GM18508 (cell line): ENCODE data around the gene OTOG.

ENCODE experiments used
- ATAC-seq: cut with Tn5 transposase; IDR thresholded peaks from one replicate; pipeline ENCODE4 v1.9.1; 2021; ENCODE audit warnings: moderate number of reproducible peaks; ENCODE audit not compliant: insufficient read depth, unreplicated experiment

OTOG gene

DNA sequence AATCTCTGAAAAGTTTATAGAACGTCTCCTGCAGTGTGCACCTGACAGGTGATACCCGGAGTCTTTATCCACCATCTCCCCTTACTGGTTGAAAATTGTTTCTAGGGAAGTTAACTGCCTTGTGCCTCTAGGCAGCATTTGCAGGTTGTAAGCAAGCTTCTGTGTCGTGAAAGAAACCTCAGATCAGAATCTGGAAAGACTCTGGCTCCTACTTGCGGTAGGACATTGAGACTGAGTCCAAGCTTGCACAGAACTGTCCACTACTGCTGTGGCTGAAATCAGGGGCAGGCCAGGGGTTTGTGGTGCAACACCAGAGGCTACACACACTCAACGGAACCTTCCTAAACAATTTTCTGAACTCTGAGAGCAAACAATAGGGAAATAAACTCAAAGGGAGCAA lies 137.5 kb downstream of the OTOG start:
- ATAC-seq, result no peak

DNA sequence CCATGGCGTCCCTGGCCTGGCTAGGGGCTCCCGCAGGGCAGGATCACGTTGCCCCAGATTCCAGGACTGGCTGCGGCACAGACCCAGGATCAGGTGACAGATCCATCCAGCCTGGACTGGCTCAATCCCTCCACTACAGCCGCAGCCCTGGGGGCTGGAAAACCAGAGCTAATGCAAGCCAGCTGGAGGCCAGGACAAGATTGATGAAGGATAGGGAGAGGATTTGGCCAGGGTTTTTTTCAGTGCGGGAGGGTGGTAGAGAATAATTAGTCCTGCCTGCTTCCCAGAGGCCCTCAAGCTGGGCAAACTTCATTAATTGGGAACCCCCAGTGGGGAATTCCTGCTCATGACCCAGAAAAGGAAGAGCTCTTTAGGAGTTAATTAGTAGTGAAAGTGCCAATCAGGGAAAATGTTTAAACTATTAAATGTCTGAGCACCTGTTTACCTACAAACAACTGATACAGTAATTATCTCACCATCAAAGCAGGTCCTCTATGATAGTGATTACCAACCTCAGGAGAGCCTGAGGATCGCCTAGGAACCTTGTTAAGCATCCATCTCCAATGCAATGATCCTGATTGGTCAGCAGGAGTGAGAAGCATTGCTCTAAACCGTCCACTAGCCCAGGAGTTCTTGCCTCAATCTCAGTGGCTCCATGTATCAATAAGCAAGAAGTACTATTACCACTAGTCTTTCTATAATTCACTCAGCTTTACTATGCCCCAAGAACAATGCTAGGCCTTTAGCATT lies 139.3 kb downstream of the OTOG start:
- no peak for ATAC-seq

DNA sequence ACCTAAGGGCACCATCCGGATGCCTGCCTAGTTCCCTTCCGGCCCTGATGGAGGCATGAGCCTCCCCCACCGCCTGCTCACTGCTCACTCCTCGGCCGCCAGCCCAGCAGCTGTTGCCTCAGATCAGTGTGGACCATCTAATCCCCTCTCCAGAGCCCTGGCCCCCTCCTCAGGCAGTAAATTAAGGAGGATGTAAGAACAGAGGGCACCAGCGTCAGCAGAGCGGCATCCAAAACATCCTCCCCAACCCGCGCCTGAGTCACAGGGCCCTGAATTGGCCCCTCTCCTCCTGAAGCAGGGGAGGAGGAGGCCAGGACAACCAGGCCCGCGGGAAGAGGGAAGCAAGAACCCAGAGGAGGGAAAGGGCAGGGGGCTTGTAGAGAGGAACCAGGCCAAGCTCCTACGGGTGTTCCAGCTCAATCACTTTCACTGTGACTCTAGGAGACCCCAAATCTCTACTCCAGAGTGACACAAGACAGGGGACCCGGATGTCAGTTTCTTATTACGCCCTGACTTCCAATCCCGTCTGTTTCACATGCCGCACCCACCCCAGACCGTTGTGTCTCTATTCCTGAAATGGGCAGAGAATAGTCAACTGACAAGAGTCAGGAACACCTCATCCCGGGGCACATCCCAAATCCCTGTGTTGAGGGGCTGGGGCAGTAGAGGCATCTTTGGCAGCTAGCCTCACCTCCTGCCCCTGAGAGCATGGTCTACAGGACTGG lies 141.0 kb downstream of the OTOG start:
- ATAC-seq, result no peak

DNA sequence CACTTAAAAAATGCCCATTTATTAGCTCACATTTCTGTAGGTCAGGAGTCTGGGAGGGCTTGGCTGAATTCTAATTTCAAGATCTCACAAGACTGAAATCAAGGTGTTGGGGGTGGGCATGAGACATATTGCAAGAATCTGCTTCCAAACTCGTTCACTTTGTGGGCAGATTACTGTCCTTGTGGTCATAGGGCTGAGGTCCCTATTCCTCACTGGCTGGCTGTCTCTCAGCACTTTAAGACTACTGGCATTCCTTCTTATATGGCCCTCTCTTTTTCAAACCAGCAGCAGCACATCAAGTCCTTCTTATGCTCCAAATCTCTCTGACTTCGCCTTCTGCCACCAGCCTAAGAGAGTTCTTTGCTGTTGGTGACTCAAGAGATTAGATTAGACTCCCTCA lies 144.5 kb downstream of the OTOG start:
- ATAC-seq, result no peak

DNA sequence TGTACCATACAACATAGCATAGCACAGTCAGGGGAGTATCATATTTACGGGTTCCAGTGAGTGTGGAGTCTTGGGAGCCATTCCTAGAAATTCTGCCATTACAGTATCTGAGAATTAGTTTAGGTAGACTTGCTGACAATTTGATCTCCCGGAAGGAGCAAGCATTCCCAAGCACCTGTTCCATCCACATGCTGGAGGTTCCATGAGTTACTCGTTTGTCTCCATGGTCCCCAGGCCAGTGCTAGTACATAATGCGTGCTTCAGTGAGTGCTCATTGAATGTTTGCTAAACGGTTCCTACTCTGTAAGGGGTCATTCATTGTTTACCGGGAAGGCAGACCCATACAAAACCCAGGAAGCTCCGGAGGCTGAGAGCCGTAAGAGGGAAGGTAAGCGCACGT lies 144.9 kb downstream of the OTOG start:
- no peak for ATAC-seq

DNA sequence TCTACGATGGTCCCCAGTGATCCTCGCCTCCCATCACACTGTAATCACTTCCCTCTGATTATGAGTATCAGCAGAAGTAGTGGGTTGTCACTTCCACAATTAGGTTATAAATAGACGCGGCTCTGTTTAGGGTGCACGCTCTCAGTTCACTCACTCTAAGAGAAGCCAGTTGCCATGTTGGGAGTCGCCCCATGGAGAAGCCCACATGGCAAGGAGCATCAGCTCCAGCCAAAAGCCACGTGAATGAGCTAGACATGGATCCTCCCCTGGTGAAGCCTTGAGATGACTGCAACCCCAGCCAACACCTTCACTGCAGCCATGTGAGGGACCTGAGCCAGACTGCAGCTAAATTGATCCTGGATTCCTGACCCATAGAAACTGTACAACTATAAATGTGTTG lies 145.9 kb downstream of the OTOG start:
- ATAC-seq, result no peak

DNA sequence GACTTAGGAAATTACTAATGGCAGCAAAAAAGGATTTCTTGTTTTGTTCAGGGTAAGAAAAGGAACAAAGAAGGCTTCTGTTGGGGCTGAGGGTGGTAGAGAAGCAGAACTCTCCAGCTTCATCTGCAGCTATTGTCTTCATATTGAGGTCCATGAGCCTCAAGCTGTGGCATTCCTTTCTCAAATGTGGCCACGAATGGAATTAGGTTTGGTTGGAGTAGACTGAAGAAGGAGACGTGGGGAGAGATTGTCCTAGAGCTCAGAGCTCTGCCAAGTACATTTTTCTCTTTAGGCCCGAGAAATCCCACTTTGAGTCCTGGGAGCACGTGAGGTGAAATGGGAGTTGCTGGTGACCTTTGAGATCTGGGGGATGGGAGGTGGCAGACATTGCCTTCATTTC lies 146.5 kb downstream of the OTOG start:
- no peak for ATAC-seq

DNA sequence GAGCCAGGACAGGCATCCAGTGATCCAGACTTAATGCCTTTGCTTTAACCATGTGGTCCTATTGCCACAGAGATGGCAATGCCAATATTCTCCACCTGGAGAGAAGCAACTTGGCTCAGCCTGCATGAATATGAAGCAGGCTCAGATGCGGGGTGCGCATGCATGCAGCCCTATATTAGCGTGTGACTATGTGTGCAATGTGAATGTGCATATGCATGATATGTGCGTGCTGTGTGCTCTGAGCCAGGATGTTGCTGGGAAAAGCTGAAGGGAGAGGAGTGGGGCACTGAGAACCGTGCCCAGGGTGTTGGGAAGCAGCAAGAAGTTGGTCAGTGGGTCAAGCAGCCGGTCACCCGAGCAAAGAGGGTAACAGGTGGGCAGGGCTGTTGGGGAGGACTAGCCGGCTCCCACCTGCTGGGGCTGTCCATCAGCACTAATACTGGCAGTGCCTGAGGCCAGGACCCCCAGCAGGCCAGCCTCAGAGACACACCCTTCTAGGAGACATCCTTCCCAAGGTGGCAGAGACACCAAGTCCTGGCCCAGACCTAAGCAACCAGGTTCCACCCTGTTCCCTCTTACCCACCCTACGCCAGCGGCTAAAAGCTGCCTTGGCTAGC lies 147.5 kb downstream of the OTOG start:
- ATAC-seq, result no peak

DNA sequence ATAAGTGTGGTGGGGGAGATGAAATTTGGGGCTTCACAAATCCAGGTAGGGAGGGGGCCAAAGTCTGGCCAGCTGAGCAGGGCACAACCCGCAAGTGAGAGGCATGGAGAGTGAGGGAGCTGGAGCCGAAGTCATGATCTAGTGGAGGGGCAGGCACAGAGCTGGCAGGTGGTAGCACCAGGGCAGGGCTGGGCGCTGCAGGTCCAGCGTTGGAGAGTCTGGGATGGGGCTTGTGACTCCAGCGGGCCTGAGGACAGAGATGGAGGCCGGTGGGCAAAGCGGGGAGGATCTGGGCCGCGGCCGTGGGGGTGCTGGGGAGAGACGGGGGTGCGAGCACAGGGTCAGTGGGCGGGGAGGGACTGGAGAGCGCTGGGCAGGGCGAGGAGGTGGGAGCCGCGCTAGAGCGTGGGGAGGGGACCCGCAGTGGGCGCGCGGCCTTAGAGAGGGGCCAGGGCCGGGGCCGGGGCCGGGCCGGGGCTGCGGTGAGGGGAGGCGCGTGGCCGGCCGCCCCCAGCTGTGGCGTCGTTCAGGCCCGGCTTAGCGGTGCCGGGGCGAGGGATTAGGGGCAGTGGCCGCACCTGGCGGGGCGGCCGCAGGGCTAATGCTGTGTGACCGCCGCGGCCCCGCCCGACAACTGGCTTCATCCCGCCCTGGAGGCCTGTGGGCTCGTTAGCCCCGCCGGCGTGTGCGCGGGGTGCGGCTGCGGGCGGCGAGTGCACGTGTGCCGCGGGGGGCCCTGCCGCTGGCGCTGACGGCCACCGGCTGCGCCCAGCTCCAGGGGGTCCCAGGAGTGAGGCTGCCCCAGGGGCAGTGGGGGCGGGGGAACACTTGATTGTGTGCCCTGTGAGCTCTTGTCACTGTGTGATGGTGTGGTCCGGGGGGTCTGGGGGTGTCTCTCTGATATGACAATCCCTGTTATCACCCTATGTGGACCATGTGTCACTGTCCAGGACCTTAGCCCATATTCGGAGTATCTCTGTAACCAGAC lies 148.7 kb downstream of the OTOG start:
- no peak for ATAC-seq

DNA sequence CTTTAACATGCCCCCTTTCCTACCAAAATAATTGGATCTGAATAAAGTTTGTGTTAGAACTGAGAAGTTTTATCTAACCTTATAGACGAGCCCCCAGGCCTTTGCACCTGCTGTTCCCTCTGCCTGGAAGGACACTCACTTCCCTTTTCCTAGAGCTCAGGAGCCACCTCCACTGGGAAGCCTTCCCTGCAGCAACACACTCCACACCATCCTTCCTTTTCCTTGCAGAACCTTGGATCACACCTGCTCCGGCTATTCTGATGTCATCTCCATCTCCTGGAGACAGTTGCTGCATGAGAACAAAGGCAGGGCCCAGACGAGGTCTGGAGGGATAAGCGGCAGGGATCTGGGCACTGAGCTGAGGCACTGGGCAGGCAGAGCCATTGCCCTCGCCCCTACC lies 149.7 kb downstream of the OTOG start:
- no peak for ATAC-seq
